Subcutaneous adipose tissue (tissue), 4 donors: ENCODE measurements around the gene MARK1. TPM values are rescaled to one million over a fixed set of nuclear protein-coding genes. Genes with fewer than 3 reads are reported as not detected.

Experiments
- total RNA-seq, 4 donors: library from RNA; depleted of rRNA; stranded (reverse); fragments of >200 nt; gene quantifications; one replicate each; pipeline ENCODE4 v1.1.0, GENCODE V29; 2016
- TF ChIP-seq, protein P1 (sequence below): fragments of 450-650 bp; IDR thresholded peaks from one replicate; pipeline ENCODE4 v1.5.1; 2016; ENCODE audit warnings: low read depth, mild to moderate bottlenecking, control low read depth, antibody characterized with exemption, moderate library complexity

The MARK1 gene
- total RNA-seq, 4 donors from 2014 or later, result 7.0 to 17.5 (median 14.8) TPM

DNA sequence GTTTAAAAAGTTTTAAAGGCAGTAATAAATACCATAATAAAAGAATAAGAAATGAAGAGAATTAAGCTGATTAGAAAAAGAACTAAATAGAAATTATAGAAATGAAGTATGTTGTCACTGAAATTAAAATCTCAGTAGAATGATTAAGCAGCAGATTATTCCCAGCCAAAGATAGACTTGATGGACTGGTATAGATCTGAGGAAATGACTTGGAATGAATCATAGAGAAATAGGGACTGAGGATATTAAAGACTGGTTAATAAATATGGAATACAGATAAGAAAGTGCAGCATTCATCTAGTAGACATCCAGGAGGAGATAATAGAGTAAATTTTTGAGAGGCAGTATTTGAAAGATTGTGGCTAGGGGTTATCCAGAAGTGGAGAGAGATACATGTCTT lies 28.7 kb downstream of the MARK1 start:
- TF ChIP-seq, protein P1, sequence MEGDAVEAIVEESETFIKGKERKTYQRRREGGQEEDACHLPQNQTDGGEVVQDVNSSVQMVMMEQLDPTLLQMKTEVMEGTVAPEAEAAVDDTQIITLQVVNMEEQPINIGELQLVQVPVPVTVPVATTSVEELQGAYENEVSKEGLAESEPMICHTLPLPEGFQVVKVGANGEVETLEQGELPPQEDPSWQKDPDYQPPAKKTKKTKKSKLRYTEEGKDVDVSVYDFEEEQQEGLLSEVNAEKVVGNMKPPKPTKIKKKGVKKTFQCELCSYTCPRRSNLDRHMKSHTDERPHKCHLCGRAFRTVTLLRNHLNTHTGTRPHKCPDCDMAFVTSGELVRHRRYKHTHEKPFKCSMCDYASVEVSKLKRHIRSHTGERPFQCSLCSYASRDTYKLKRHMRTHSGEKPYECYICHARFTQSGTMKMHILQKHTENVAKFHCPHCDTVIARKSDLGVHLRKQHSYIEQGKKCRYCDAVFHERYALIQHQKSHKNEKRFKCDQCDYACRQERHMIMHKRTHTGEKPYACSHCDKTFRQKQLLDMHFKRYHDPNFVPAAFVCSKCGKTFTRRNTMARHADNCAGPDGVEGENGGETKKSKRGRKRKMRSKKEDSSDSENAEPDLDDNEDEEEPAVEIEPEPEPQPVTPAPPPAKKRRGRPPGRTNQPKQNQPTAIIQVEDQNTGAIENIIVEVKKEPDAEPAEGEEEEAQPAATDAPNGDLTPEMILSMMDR, result no peak

DNA sequence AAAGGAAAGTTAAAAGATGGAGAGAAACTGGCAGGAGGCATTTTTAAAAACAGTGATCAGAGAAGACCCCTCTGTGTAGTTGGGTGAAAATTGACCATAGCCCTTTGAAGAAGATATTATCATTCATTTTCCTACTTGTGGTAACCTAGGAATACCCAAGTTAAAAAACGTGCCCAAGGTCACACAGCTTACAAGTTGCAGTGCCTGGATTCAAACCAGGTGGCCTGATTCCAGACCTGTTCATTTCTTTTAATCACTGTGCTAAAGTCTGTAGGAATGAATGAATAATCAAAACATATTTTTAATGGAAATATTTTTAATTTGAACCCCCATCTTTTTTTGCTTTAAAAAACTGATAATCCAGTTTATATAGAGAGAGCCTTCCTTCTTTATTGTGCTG lies 35.6 kb downstream of the MARK1 start:
- TF ChIP-seq, protein P1, result no peak

DNA sequence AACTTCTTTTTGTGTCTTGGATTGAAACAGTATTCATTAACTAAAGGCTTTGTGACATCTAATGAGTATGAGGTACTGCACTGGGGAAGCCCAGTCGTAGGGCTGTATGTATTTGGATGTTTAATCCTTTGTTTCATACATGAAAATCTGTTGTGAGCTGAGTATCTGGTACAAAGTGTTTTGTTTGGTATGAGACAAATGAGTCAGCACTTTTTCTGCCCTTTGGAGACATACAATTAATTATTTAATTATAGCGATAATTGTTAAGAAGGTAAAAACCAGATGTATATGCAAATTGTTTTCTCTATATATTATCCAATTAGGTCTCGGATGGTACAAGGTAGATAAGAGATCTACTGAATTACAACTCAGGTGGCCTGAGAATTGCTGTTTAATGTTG lies 36.3 kb downstream of the MARK1 start:
- TF ChIP-seq, protein P1, result no peak

DNA sequence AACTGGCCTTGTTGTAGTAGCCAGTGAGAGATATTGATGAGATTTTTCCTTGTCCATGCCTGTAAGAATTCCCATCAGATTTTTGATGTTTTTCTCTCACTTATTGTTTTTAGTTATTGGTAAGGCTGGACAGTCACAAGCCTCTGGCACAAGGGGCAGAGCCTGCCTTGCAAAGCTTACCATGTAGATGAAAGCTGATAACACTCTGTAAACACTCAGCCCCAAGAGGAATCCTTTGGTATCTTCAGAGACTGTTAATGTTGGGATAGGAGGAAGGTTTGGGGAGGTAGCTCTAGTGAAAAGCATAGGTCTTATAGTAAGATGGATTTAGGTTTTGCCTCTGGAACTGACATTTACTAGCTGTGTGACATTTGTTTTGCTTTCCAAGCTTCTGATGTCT lies 37.7 kb downstream of the MARK1 start:
- TF ChIP-seq, protein P1, result no peak

DNA sequence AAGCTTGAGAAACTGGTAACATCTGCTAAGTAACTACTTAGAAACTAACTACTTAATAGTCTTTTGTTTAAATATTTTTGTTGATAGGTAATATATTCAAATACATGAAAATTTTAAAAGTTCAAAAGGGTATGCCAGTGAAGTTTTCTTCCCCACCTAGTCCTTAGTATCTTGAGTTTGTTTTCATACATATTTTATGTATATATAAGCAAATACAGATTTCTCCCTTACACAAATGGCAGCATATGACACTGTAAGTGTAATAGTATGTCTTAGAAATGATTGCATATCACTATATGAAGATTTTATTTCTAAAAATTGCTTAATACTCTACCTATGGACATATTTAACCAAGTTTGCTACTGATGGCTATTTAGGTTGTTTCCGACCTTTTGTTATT lies 38.9 kb downstream of the MARK1 start:
- TF ChIP-seq, protein P1, result no peak

DNA sequence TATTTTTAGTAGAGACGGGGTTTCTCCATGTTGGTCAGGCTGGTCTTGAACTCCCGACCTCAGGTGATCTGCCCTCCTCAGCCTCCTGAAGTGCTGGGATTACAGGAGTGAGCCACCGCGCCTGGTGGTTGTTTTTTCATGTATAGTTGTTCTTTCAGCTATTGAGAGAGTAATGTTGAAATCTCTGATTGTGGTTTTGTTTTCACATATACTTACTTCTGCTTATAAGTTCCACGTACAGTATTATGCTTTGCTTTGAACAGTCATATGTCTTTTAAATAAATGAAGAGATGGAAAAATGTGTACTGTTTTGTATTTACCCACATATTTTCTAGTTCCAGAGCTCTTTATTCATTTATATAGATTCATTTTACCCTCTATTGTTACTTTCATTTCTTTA lies 44.5 kb downstream of the MARK1 start:
- TF ChIP-seq, protein P1, result no peak

DNA sequence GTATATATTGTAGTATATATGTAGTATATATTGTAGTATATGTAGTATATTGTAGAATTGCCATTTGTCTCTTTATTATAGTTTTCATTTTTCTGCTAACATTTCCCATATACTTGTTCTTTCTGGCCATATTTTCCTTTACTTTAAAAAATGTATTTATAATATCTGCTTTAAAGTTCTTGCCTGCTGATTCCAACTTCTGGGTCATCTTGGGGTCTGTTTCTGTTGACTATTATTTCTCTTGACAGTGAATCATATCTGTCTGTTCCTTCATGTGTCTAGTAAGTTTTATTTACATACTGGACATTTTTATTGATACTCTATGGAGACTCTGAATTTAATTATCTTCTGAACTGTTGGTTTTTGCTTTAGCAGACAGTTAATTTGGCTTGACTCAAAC lies 45.9 kb downstream of the MARK1 start:
- TF ChIP-seq, protein P1, result no peak
